NT2/D1 (cell line): ENCODE data around the gene XPC.

Source experiments
- DNase-seq: peaks from one replicate; pipeline ENCODE4 v3.0.0-alpha.2; 2011; ENCODE audit warnings: low read depth, low spot score
- H3K27me3 ChIP-seq: 2 replicates; pipeline ENCODE4 v1.6.0; 2011; ENCODE audit warnings: mild to moderate bottlenecking; ENCODE audit not compliant: insufficient read length, insufficient read depth
- H3K36me3 ChIP-seq: 2 replicates; pipeline ENCODE4 v1.6.1; 2011; ENCODE audit warnings: mild to moderate bottlenecking, low read length, mixed read lengths; ENCODE audit not compliant: insufficient read depth, insufficient read length
- H3K4me1 ChIP-seq: 2 replicates; pipeline ENCODE4 v1.5.1; 2011; ENCODE audit not compliant: insufficient read depth, insufficient read length
- H3K4me3 ChIP-seq: 2 replicates; pipeline ENCODE4 v1.5.1; 2011; ENCODE audit warnings: low read depth; ENCODE audit not compliant: insufficient read length
- H3K9ac ChIP-seq: 2 replicates; pipeline ENCODE4 v1.6.0; 2011; ENCODE audit warnings: low read depth; ENCODE audit not compliant: insufficient read length
- H3K9me3 ChIP-seq: 2 replicates; pipeline ENCODE4 v1.5.1; 2011; ENCODE audit warnings: mild to moderate bottlenecking, low read length; ENCODE audit not compliant: insufficient read depth
- SUZ12 ChIP-seq: IDR thresholded peaks from 2 replicates; pipeline ENCODE4 v1.6.1; 2011; ENCODE audit not compliant: insufficient read length, insufficient read depth; ENCODE audit errors: extremely low read depth
- YY1 ChIP-seq: IDR thresholded peaks from 2 replicates; pipeline ENCODE4 v1.6.1; 2011; ENCODE audit not compliant: insufficient read length, insufficient read depth
- ZNF274 ChIP-seq: IDR thresholded peaks from 2 replicates; pipeline ENCODE4 v1.6.1; 2011; ENCODE audit warnings: mild to moderate bottlenecking, low read depth, low read length

The XPC gene

DNA sequence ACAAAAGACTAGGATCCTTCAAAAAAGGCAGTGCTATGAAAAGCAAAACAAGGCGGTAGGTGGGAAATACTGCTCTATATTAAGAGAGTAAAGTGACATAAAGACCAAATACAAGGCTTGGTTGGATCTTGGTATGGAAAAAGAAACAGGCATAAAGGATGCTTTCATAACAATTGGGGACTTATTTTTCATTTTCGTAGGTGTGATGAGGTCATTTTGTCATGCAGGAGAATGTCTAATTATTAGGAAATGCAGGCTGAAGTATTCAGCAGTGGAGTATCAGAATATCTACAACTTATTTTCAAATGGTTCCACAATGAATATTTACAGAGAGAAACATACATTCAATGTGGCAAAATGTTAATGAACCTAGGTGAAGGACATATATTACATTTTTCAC lies 9.0 kb downstream of the XPC start:
- Histone ChIP-seq H3K27me3 (no peaks in the 10 kb centered on the region), H3K4me1 (no peaks in the 10 kb centered on the region), H3K4me3 (no peak overlapping the region), H3K36me3 (peaks cover 85% of the 10 kb centered on the region), H3K9ac (no peak overlapping the region), H3K9me3 (no peaks in the 10 kb centered on the region)
- DNase-seq: no peak
- no peak for TF ChIP-seq SUZ12
- no peak for TF ChIP-seq YY1
- TF ChIP-seq ZNF274: no peak

DNA sequence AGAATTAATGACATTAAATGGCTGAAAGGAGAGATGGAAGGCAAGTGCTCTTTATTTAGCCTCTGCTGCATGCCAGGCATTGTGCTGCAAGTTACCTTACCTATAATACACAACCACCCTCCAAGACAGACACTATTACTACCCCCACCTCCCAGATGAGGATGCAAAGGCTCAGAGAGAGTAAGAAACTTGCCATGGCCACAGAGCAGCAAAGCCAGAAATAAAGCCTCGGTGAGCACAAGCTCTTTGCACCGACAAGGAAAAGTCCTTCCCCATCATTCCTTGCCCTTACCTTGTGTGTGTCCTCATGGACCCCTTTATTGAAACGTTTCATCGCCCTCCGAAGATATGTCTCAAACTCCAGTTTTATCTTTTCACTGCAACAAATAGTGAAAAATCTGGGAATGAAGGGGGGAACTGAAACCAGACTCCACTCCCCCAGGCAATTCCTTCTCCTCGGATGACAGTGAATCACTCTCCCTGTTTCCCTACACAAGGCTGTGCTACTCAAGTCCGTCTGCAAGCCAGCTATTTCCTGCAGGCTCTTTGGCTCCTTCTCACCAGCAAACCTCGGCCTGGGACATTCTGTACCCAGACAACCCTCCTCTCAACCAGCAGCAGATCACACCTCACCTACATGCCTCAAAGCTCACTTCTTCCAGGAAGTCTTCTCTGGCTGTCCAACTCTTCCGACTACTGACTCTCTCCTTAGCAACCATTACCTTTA lies 11.4 kb downstream of the XPC start:
- Histone ChIP-seq H3K9me3 (peaks cover 15% of the 10 kb centered on the region), H3K4me1 (no peaks in the 10 kb centered on the region), H3K27me3 (no peaks in the 10 kb centered on the region), H3K4me3 (no peak overlapping the region), H3K9ac (no peak overlapping the region), H3K36me3 (peaks cover 99% of the 10 kb centered on the region)
- TF ChIP-seq SUZ12: no peak
- no peak for TF ChIP-seq ZNF274
- TF ChIP-seq YY1: no peak
- no peak for DNase-seq

DNA sequence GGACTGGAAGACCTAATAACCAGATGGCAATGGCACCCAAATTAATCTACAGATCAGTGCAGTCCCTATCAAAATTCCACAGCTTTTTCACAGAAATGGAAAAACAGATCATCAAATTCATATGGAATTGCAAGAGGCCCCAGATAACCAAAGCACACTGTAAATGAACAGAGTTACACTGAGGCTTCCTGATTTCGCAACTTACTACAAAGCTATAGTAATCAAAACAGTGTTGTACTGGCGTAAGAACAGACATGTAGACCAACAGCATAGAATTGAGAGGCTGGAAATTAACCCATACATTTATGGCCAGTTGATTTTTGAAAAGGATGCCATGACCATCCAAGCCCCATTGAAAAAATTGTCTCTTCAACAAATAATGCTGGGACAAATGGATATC lies 16.2 kb downstream of the XPC start:
- H3K9me3 ChIP-seq: peaks cover 30% of the 10 kb centered on the region
- DNase-seq: no peak
- peaks cover 97% of the 10 kb centered on the region for H3K36me3 ChIP-seq
- H3K4me3 ChIP-seq: no peak overlapping the region
- no peaks in the 10 kb centered on the region for H3K27me3 ChIP-seq
- no peaks in the 10 kb centered on the region for H3K4me1 ChIP-seq
- H3K9ac ChIP-seq: no peak overlapping the region
- no peak for TF ChIP-seq SUZ12
- TF ChIP-seq YY1: no peak
- TF ChIP-seq ZNF274: no peak

DNA sequence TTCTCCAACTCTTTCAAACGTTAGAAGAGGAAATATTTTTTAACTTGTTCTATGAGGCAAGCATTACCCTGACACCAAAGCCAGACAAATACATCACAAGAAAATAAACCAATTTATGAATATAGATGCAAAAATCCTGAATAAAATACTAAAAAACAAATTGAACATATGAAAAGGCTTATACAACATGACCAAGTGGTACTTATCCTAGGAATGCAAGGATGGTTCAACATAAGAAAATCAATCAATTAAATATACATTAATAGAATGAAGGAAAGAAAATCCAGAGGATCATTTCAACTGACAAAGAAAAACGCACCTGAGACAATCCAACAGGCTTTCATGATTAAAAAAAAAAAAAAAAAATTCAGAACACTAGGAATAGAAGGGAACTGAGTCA lies 17.1 kb downstream of the XPC start:
- DNase-seq: no peak
- Histone ChIP-seq H3K27me3 (no peaks in the 10 kb centered on the region), H3K36me3 (peaks cover 97% of the 10 kb centered on the region), H3K4me1 (no peaks in the 10 kb centered on the region), H3K4me3 (no peak overlapping the region), H3K9me3 (peaks cover 30% of the 10 kb centered on the region), H3K9ac (no peak overlapping the region)
- TF ChIP-seq SUZ12 (no peak), ZNF274 (no peak), YY1 (no peak)

DNA sequence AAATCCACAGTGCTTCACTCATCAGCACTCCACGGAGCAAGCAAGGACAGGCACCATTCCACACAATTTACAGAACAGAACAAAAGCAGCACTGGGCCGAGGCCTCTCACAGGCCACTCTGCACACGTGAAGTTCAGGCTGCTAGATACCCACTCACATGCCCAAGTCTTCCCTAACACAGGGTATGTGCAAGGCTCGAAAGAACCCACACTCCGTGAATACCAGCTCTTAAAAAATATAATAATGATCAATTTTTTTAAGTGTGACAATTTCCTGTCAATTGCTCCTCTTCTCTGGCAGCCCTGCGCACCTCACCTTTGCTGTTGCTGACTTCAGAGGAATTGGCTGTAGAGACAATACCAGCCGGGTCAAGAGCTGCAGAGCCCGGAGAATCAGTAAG lies 19.0 kb downstream of the XPC start:
- Histone ChIP-seq H3K9me3 (peaks cover 30% of the 10 kb centered on the region), H3K27me3 (no peaks in the 10 kb centered on the region)

DNA sequence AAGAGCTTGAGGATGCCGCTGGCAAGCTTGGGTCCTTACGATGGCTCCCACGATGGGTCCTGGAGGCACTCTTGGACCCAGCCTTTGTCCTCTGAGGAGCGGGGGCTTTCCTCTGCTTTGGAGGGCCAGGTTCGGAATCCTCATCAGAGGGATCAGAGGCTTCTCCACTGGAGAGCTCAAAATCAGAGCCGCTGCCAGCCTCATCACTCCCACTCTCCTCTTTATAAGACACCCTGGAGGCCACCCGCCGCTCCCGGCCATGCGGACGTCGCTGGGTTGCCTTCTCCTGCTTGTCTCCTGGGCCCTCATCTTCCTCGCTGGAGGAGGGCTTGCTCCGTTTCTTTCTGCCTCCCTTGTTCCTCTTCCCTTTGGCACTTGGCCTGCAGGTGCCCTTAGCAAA lies 20.0 kb downstream of the XPC start:
- H3K4me3 ChIP-seq: no peak overlapping the region
- TF ChIP-seq YY1: no peak
- no peak for TF ChIP-seq SUZ12
- no peak for TF ChIP-seq ZNF274
- no peaks in the 10 kb centered on the region for H3K27me3 ChIP-seq
- no peak overlapping the region for H3K9ac ChIP-seq
- no peaks in the 10 kb centered on the region for H3K4me1 ChIP-seq
- DNase-seq: no peak
- peaks cover 91% of the 10 kb centered on the region for H3K36me3 ChIP-seq
- H3K9me3 ChIP-seq: peaks cover 29% of the 10 kb centered on the region

More for the DNA sequence above, 19.0 kb downstream of the XPC start:
- no peak overlapping the region for H3K4me3 ChIP-seq
- H3K4me1 ChIP-seq: no peaks in the 10 kb centered on the region
- H3K9ac ChIP-seq: no peak overlapping the region
- TF ChIP-seq YY1 (no peak), SUZ12 (no peak), ZNF274 (no peak)
- DNase-seq: no peak
- peaks cover 91% of the 10 kb centered on the region for H3K36me3 ChIP-seq

DNA sequence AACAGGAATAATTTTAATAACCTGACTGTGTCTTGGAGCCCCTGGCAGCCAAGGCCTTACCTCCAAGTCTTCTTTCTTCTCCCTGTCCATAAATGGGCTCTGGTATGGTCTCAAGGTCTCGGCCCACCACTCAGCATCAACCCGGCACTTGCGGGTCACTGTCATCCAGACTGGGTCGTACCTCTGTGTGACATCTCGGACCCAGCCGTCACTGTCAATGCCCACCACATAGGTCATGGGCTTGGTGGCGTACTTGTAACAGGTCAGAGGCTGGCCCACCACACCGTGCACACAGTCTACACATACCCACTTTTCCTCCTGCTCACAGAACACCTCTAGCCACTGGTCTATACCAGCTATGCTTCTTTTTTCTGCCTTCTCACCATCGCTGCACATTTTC lies 20.4 kb downstream of the XPC start:
- DNase-seq: no peak
- peaks cover 90% of the 10 kb centered on the region for H3K36me3 ChIP-seq
- no peak overlapping the region for H3K9ac ChIP-seq
- peaks cover 25% of the 10 kb centered on the region for H3K9me3 ChIP-seq
- TF ChIP-seq ZNF274 (no peak), SUZ12 (no peak), YY1 (no peak)
- no peaks in the 10 kb centered on the region for H3K27me3 ChIP-seq
- no peak overlapping the region for H3K4me3 ChIP-seq
- no peaks in the 10 kb centered on the region for H3K4me1 ChIP-seq
